ENCODE results near the gene XIST.
"Not testable (repeated sequence)": the region's sequence is repeated elsewhere in the genome, so short reads cannot be mapped to it uniquely, and the experiment has no call there.

The XIST gene

DNA sequence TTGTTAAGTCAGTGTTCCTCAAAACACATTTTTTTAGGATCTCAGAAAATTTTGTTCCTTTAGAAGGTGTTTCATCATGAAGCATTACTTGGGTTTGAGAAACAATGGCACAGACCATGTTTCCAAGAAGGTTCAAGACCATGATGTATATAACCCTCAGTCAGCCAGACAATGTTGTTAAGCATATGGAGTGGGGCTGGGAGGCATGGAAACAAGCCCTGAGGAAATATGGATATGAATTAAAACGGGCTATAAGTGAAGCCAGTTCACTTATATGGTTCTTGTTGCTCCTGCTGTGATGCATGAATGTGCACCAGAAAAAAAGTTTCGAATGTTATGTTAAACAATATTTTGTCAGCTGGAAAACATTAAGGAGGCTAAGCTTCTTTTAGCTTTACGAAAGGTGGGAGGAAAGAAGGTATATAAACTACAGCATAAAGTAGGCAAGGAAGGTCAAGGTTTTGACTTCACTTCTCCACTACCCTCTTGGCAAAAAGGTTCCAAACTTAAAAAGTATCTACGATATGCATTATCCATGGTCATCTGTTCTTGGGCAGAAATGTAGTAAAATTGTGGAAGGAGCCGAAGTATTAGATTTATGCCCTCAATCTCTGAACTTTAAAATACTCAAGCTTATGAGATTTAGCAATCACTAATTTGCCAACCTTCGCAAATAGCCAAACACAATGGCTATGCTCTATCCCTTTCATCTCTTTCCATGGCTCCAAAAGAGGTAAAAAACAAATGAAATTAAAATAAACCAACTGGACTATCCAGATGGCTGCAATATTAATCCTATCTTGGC is 12.2 kb downstream of the XIST start:
- no peak for DNase-seq

DNA sequence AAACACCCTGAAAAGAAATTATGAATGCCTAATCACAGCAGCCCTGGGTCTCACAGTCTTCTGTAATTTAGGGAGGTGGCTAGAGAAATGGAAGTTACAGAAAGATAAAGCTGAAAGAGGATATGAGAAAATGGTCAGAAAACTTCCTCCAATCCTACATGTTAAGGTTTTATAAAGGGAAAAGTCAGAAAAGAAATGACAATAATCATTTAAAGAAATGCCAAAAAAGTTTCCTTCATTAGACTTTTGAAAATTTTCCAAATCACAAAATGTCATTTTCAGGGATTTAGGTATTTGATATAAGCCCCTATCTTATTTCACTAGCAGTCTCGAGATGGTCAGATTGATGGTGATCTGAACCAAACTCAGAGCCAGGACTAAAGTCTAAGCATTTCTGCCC is 13.4 kb downstream of the XIST start:
- no peak for DNase-seq

DNA sequence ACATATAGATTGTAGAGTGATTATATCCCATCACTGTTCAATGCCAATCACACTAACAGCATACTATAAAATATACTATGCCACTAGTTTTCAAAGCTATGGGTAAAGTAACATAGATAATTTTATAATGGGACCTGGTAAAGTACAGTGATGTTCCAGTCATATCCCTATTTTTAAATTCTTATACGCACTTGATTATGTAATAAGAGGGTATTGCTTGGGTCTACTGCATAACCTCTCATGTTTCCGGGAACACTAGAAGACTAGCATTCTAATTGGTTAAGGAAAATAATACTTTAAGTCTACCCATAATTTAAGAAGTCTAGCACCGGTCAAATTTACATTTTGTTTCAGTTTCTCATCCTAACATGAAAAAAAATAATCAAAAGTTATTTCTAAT is 14.4 kb downstream of the XIST start:
- no peak for DNase-seq

DNA sequence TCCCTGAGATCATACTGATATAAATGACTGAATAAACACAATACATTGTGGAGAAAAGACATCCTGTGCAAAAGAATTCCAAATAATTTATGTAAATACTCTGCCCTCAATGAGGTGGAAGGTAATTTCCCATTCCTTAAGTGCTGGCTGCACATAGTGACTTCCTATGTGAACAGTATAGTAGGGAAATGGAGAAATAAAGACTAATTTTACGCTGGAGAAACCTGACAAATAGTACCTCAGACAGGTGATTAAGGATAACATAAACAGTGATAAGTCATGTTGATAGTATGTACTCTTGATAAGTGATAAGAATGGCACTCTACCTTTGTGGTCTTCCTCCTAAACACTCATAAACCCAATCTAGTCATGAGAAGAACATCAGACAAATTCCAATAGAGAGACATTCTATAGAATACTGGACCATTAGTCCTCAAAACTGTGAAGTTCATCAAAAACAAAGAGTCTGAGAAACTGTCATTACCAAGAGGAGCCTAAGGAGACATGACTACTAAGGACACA is 15.5 kb downstream of the XIST start:
- DNase-seq, result no peak

GRCh38 chrX:73834219-73834618 is 18.3 kb downstream of the XIST start:
- no peak for DNase-seq

- DNase-seq, result no peak
Measured at GRCh38 chrX:73832319-73832718, 20.2 kb downstream of the XIST start.

GRCh38 chrX:73831500-73831899 is 21.0 kb downstream of the XIST start:
- DNase-seq, result no peak

- no peak for DNase-seq
Measured at GRCh38 chrX:73830489-73831414, 21.8 kb downstream of the XIST start.

- DNase-seq, result no peak
Measured at GRCh38 chrX:73829890-73830466, 22.5 kb downstream of the XIST start.

GRCh38 chrX:73828080-73828720 is 24.3 kb downstream of the XIST start:
- DNase-seq, result no peak

GRCh38 chrX:73827406-73827805 is 25.1 kb downstream of the XIST start:
- DNase-seq, result no peak

- DNase-seq, result no peak
Measured at GRCh38 chrX:73826996-73827395, 25.5 kb downstream of the XIST start.

DNA sequence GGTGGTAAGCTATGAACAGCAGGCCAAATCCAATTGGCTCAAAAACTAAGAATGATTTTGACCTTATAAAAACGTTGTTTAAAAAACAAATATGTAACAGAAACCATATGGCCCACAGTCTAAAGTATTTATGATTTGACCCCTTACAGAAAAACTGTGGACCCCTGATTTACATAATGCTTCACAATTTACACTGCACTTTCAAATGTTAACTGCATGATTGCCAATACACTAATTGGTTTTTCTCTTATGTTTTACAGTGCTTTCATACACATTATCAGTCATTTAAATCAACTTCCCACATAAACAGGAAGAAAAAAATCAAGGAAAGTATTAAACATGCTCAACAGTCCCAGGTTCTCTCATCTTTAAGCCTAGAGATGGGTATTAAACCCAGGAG is 26.9 kb downstream of the XIST start:
- no peak for DNase-seq

DNA sequence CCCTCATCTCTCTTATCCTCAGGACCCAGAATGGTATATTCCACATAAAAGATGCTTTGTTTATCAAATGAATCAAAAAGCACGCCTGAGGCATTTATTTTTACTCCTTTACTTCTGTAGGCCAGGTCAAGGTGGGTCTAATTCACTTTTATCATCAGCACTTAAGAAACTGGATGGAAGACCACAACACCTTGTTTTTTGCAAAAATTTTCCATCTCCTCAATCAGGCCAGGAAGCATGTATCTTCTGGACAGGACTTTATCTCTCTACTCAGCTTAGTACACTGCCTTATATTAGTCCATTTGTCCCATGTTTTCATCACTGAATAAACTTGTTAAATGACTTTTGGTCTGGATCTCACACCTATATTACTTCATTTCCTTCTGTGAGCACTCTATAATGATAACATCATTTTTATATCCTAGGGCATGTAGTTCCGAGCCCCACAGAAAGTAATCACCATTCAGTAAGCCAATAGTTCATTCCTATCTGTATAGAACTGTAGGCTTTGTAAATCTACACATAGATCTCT is 29.0 kb downstream of the XIST start:
- no peak for DNase-seq

GRCh38 chrX:73822775-73823174 is 29.7 kb downstream of the XIST start:
- no peak for DNase-seq

DNA sequence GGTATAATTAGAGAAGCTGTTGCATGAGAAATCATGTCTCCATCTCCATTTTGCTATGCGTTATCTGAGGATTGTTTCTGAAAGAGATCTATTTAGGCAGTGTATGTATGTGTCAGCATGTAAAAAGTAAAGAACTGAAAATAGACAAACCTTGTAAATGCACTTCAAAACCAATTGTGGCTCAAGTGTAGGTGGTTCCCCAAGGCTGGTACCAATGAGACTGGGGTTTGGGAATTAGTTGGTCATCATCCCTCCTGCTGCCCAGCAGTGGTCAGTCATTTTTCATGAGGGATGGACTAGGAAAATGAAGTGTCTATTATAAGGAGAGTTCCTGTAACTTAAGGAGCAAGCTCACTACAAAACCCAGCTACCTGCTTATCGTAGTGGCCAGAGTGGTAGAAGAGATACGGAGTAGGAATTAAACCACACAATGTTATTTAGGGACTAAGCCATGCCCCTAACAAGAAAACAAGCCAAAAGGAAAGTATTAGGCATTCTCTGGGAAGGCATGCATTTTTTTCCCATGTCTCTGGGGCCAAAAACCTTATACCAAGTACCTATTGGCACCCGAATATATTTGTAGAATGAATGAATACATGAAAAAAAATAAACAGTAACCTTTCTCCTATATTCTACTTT is 30.5 kb downstream of the XIST start:
- DNase-seq, result no peak

GRCh38 chrX:73819864-73820558 is 32.5 kb downstream of the XIST start:
- DNase-seq, result not testable (repeated sequence)

DNA sequence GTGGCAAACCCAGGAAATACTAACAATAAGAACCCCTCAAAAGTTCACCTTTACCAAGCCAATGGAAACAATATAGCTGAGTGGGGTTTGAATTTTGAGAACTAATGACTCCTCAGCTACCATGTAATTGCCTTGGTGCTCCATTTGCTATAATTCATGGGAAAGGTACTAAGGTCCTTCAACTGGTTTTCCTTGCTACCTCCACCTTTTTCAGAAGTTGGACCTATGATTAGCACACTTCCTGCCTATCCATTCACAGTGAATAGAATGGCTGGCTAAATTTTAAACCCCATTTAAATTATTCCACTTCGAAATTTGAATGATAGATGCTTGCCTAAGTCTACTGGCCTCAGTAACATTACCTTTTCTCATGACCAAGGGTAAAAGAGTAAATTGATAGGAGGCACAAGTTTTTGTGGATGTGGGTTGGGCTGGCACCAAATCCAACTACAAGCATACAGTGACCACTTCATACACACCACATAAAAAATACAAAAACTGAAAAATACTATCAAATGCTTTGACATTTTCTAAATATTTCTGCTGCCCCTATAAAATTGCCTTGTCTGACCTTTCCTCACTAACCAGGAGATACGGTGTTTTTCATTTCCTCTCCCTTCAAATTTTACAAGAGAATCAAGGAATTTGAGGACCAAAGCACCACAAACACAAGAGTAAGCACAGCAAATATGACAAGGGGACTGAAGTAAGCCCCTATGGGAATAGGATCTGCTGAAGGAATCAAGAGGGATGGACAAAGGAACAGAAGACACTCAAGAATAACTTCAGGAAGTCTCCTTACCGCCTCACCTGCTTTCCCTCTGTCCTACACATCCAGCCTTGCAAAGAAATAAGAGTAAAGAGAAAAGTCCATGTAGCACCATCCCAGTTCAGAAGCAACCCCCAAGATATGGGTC is 34.1 kb downstream of the XIST start:
- no peak for DNase-seq
